ENCODE results near the gene HOXD12.

Gene HOXD12

GRCh38 chr2:176147800-176148496, 48.4 kb downstream of the HOXD12 start:
- no peak for DNase-seq (ENCODE audit: low read depth in 2 of 2)

DNA sequence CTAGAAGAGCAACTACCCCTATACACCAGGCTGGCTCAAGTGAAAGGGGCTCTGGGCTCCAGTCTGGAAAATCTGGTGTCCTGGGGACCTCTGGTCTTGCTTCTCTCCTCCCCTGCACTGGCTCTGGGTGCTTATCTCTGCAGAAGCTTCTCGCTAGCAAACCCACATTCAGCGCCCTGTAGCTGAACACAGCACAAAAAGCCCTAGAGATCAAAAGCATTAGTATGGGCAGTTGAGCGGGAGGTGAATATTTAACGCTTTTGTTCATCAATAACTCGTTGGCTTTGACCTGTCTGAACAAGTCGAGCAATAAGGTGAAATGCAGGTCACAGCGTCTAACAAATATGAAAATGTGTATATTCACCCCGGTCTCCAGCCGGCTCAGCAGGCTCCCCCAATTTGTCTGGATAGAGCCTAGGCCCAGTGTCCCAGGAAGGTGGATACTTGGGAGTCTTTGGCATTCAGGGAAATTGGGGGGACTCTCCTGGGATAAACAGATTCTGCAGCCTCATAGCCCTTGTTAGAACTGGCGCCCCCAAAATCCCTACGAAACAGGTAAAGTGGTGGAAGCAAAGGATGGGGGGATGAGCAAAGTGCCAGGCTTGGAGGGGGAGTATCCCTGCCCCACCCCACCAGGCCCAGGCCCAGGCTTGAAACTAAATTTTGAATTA, 49.3 kb downstream of the HOXD12 start:
- no peak for DNase-seq (ENCODE audit: low read depth in 2 of 2)

GRCh38 chr2:176149481-176149938, 49.9 kb downstream of the HOXD12 start:
- no peak for DNase-seq (ENCODE audit: low read depth in 2 of 2)

GRCh38 chr2:176149939-176150583, 50.5 kb downstream of the HOXD12 start:
- DNase-seq (ENCODE audit: low read depth in 2 of 2), result no peak

DNA sequence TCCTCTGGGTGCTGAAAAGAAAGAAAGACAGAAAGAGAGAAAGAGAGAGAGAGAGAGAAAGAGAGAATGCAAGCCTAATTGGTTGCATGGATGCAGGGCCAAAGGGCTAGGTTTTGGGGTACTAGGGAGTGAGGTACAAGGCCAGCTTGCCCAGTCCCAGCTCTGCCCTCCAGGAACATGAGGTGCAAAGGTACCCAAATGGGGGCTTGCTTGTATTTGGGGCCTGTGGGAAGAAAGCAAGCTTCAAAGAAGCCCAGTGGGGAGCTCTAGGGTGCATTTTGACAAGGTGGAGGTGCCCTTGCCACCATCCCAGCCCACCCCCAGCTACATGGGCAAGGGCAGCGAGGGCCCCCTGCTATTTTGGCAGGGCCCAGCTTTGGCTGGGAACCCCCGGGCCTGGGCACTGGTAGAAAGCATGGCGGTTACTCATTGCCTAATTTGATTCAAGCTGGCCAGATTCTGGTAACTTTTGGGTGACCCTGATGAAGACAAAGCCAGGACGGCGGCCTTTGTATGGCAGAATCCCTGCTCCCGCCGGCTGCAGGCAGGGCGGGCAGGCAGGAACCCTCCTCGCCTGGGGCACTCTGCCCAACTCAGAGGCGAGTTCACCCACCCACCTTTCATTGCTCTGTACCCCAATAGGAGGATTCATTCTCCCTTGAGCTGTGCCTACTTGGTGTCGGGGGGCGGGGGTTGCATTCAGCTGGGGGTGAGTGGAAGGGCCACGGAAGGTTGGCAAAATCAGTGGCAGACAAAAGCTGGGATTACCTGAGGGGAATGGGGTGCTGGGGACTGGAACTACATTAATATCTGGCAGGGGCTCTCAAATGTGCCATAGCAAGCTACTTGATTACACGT, 51.2 kb downstream of the HOXD12 start:
- DNase-seq (ENCODE audit: low read depth in 2 of 2), result no peak

- no peak for DNase-seq (ENCODE audit: low read depth in 2 of 2)
Observed at GRCh38 chr2:176151442-176152287, 52.1 kb downstream of the HOXD12 start, which contains the start of gene HOXD4. Gene HOXD4, plus strand, starts transcription at chr2:176151550. Its CDS starts 84 bp downstream, at chr2:176151634.

All from stimulated activated CD4-positive, alpha-beta T cell treated with anti-CD3 and anti-CD28 coated beads, Interleukin-1b, Interleukin-23, amount 100 ng/mL, for 4 hours (primary cell).